CD4-positive, alpha-beta memory T cell (primary cell): ENCODE data around the gene VAT1L. TPM values are rescaled to one million over a fixed set of nuclear protein-coding genes. Genes with fewer than 3 reads are reported as not detected.

Experiments
- CTCF ChIA-PET: fragments of 350-600 bp; sonication (Branson Sonifier 250); formaldehyde crosslinking; loops from one replicate; lab custom pipeline; 2021; ENCODE audit warnings: inconsistent platforms; ENCODE audit not compliant: partially characterized antibody; lab: Charles Lee
- POLR2A ChIA-PET: fragments of 350-600 bp; sonication (Branson Sonifier 250); formaldehyde crosslinking; loops from one replicate; lab custom pipeline; 2021; ENCODE audit not compliant: partially characterized antibody; lab: Charles Lee
- DNase-seq, 5 donors: peaks; one replicate each; pipeline versions ENCODE4 v3.0.0 to v3.0.0-alpha.2; 2020 to 2022; ENCODE audit warnings: mixed read lengths in 1 of 5
- H3K27ac ChIP-seq: one replicate; pipeline ENCODE4 v1.7.0; 2013; ENCODE audit warnings: low read depth, low read length
- H3K27me3 ChIP-seq: 2 replicates; pipeline ENCODE4 v1.7.0; 2013; ENCODE audit warnings: mild to moderate bottlenecking, low read length, moderate library complexity; ENCODE audit not compliant: insufficient read depth
- H3K36me3 ChIP-seq: 2 replicates; pipeline ENCODE4 v1.7.0; 2013; ENCODE audit warnings: mild to moderate bottlenecking, low read length, moderate library complexity; ENCODE audit not compliant: insufficient read depth
- H3K4me1 ChIP-seq: 2 replicates; pipeline ENCODE4 v1.7.0; 2013; ENCODE audit warnings: mild to moderate bottlenecking, low read length, moderate library complexity; ENCODE audit not compliant: insufficient read depth
- H3K4me3 ChIP-seq, 2 donors: one replicate each; pipeline ENCODE4 v1.7.0; 2013; ENCODE audit warnings: low read length in 2 of 2, mild to moderate bottlenecking in 1 of 2
- H3K9me3 ChIP-seq, 2 donors: one replicate each; pipeline ENCODE4 v1.7.0; 2013; ENCODE audit warnings: low read length in 2 of 2, control low read depth in 1 of 2; ENCODE audit not compliant: control insufficient read depth in 1 of 2
- H3K27ac Mint-ChIP-seq, 7 donors: one replicate each; pipeline ENCODE4 v1.8.0; 2020 to 2021; ENCODE audit warnings: mixed read lengths in 7 of 7, mild to moderate bottlenecking in 6 of 7, inconsistent platforms in 3 of 7, moderate library complexity in 3 of 7
- H3K27me3 Mint-ChIP-seq, 2 donors: one replicate each; pipeline ENCODE4 v1.8.0; 2020 to 2021; ENCODE audit warnings: mixed read lengths in 2 of 2
- H3K36me3 Mint-ChIP-seq, 2 donors: one replicate each; pipeline ENCODE4 v1.8.0; 2020 to 2021; ENCODE audit warnings: mixed read lengths in 2 of 2, inconsistent platforms in 1 of 2, mild to moderate bottlenecking in 1 of 2
- H3K4me1 Mint-ChIP-seq, 4 donors: one replicate each; pipeline ENCODE4 v1.8.0; 2020 to 2021; ENCODE audit warnings: mixed read lengths in 4 of 4, mild to moderate bottlenecking in 1 of 4
- H3K4me3 Mint-ChIP-seq, 8 donors: one replicate each; pipeline ENCODE4 v1.8.0; 2020 to 2021; ENCODE audit warnings: mixed read lengths in 8 of 8, mild to moderate bottlenecking in 7 of 8, moderate library complexity in 6 of 8, inconsistent platforms in 3 of 8
- H3K9me3 Mint-ChIP-seq, 8 donors: one replicate each; pipeline ENCODE4 v1.8.0; 2020 to 2021; ENCODE audit warnings: mixed read lengths in 8 of 8, mild to moderate bottlenecking in 5 of 8, inconsistent platforms in 3 of 8, moderate library complexity in 1 of 8
- intact Hi-C: fragments of 100-400 bp; cut with micrococcal nuclease; formaldehyde crosslinking; loops from one replicate; pipeline ENCODE4 v1.15.1; 2023
- polyA plus RNA-seq, 2 donors: library from polyadenylated mRNA; unstranded; fragments of 300-500 nt; fragmentation: Illumina TruSeq; gene quantifications; one replicate each; pipeline ENCODE4 v1.2.3, GENCODE V29; 2021
- total RNA-seq, 2 experiments: library from RNA; stranded (reverse); gene quantifications; one replicate each; pipeline ENCODE4 v1.2.3, GENCODE V29; 2021

The VAT1L gene
- total and polyA plus RNA-seq, 4 experiments from 2014 or later = not detected

DNA sequence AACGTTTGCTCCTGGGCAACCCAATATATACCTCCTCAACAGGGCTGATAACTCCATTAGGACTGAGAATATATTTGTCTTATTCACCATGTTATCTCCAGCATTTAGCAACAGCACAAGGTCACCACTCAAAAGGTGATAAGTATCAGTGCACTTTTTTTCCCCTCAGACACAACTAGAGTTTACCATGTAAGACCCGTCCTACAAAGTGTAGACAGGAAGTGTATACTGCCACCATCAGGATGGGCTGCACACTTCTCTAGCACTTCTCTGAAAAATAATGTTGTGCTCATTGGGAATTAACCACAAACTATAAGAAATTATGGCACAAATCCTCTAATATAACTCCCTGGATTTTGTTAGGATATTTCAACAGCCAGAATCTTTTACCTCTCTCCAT, 5.7 kb upstream of the VAT1L start:
- peaks cover 0 to 3% (median 2%) of the 10 kb centered on the region in 4 donors for H3K4me1 Mint-ChIP-seq
- H3K27me3 ChIP-seq = peaks cover 11% of the 10 kb centered on the region
- H3K9me3 ChIP-seq = no peaks in the 10 kb centered on the region
- no peak overlapping the region for H3K4me3 ChIP-seq
- H3K36me3 ChIP-seq = no peaks in the 10 kb centered on the region
- no peak overlapping the region for H3K27ac ChIP-seq
- H3K4me3 Mint-ChIP-seq = no peak overlapping the region
- no peak for DNase-seq
- intact Hi-C loops = no loop called here
- no peaks in the 10 kb centered on the region for H3K4me1 ChIP-seq
- H3K27ac Mint-ChIP-seq = no peak overlapping the region
- H3K9me3 Mint-ChIP-seq = no peaks in the 10 kb centered on the region
- ChIA-PET CTCF (interaction anchor here (1.4 kb wide), 1 partner anchor 9 kb away, joined by 3 read pairs; no protein-coding TSS in a partner anchor), POLR2A (no interaction called here)
- H3K36me3 Mint-ChIP-seq = no peaks in the 10 kb centered on the region
- peaks cover 16 to 23% of the 10 kb centered on the region in 2 donors for H3K27me3 Mint-ChIP-seq

GRCh38 chr16:77784441-77785372, 3.7 kb upstream of the VAT1L start:
- Histone ChIP-seq H3K9me3 (no peaks in the 10 kb centered on the region), H3K4me1 (peaks cover 5% of the 10 kb centered on the region), H3K4me3 (no peak overlapping the region), H3K36me3 (no peaks in the 10 kb centered on the region), H3K27ac (no peak overlapping the region), H3K27me3 (peaks cover 16% of the 10 kb centered on the region)
- ChIA-PET CTCF (no interaction called here), POLR2A (no interaction called here)
- Mint-ChIP-seq H3K4me1 (peaks cover 4 to 18% (median 6%) of the 10 kb centered on the region in 4 donors), H3K27ac (no peak overlapping the region), H3K4me3 (no peak overlapping the region), H3K27me3 (peaks cover 25 to 31% of the 10 kb centered on the region in 2 donors), H3K36me3 (no peaks in the 10 kb centered on the region), H3K9me3 (no peaks in the 10 kb centered on the region)
- no peak for DNase-seq
- intact Hi-C loops = no loop called here

DNA sequence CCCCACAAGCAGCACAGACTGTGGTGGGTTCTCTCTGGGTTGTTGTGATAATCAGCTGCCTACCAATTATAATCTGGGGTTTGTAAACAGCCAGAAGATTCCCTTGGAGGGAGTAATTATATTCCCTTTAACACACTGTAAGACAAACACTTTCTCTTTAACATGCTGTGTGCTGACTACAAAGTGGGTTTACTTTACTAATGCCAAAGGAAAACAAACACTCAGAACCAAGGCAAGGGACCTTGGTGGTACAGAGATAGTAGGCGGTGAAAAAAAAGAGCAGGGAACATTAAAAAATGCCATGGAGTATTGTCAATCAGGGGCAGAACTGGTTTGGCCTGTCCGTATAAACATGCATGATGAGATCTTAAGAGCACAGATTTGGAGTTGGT, 3.0 kb upstream of the VAT1L start:
- Histone ChIP-seq H3K4me3 (no peak overlapping the region), H3K9me3 (no peaks in the 10 kb centered on the region), H3K4me1 (peaks cover 5% of the 10 kb centered on the region), H3K36me3 (no peaks in the 10 kb centered on the region), H3K27me3 (peaks cover 16% of the 10 kb centered on the region), H3K27ac (no peak overlapping the region)
- peaks cover 27 to 37% of the 10 kb centered on the region in 2 donors for H3K27me3 Mint-ChIP-seq
- CTCF ChIA-PET = no interaction called here
- intact Hi-C loops = no loop called here
- DNase-seq = no peak
- peaks cover 4 to 22% (median 6%) of the 10 kb centered on the region in 4 donors for H3K4me1 Mint-ChIP-seq
- H3K36me3 Mint-ChIP-seq = no peaks in the 10 kb centered on the region
- no peak overlapping the region for H3K27ac Mint-ChIP-seq
- no peaks in the 10 kb centered on the region for H3K9me3 Mint-ChIP-seq
- no peak overlapping the region for H3K4me3 Mint-ChIP-seq
- POLR2A ChIA-PET = no interaction called here

DNA sequence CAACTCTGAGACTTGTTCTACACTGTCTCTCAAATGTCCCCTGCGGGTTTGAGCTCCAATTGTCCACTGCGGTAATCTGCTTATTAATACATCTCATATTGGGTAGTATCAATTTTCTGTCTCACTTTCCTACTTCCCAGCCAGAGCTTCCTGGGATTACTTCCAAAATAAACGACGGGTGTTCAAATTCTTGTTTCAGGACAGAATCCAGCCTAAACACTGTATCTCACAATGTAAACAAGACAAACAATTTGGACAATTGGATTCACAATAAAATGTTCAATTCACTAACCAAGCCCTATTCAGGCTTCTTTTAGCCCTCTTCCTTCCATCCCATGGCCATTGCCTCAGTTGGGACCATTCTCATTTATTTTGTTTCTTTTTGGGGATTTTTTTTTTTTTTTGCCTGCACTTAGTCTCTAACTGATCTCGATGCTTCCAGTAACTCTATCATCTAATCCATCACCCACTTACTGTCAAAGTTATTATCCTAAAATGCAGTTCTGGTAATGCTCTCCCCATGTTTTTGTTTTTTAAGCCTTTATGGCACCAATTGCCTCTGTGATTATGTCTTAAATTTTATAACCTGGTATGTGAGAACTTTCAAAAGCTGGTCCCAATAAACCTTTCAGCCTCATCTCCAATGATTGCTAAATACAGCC, 2.0 kb upstream of the VAT1L start:
- no peak overlapping the region for H3K4me3 Mint-ChIP-seq
- POLR2A ChIA-PET = no interaction called here

GRCh38 chr16:77787452-77787851, 912 bp upstream of the VAT1L start:
- Mint-ChIP-seq H3K36me3 (no peaks in the 10 kb centered on the region), H3K9me3 (no peaks in the 10 kb centered on the region), H3K27ac (no peak overlapping the region), H3K4me3 (peak overlapping the region in 1 of 8 donors; percentile 15), H3K27me3 (peaks cover 36 to 53% of the 10 kb centered on the region in 2 donors), H3K4me1 (peaks cover 4 to 22% (median 6%) of the 10 kb centered on the region in 4 donors)
- Histone ChIP-seq H3K27me3 (peaks cover 16% of the 10 kb centered on the region), H3K4me1 (peaks cover 5% of the 10 kb centered on the region), H3K4me3 (no peak overlapping the region), H3K9me3 (no peaks in the 10 kb centered on the region), H3K27ac (no peak overlapping the region), H3K36me3 (no peaks in the 10 kb centered on the region)
- CTCF ChIA-PET = no interaction called here
- intact Hi-C loops = no loop called here
- POLR2A ChIA-PET = no interaction called here
- no peak for DNase-seq

More for the DNA sequence above, 2.0 kb upstream of the VAT1L start:
- CTCF ChIA-PET = no interaction called here
- Histone ChIP-seq H3K36me3 (no peaks in the 10 kb centered on the region), H3K27me3 (peaks cover 16% of the 10 kb centered on the region), H3K27ac (no peak overlapping the region), H3K9me3 (no peaks in the 10 kb centered on the region), H3K4me3 (no peak overlapping the region), H3K4me1 (peaks cover 5% of the 10 kb centered on the region)
- Mint-ChIP-seq H3K27me3 (peaks cover 28 to 44% of the 10 kb centered on the region in 2 donors), H3K36me3 (no peaks in the 10 kb centered on the region), H3K4me1 (peaks cover 4 to 22% (median 6%) of the 10 kb centered on the region in 4 donors), H3K9me3 (no peaks in the 10 kb centered on the region), H3K27ac (no peak overlapping the region)
- no peak for DNase-seq
- intact Hi-C loops = no loop called here

DNA sequence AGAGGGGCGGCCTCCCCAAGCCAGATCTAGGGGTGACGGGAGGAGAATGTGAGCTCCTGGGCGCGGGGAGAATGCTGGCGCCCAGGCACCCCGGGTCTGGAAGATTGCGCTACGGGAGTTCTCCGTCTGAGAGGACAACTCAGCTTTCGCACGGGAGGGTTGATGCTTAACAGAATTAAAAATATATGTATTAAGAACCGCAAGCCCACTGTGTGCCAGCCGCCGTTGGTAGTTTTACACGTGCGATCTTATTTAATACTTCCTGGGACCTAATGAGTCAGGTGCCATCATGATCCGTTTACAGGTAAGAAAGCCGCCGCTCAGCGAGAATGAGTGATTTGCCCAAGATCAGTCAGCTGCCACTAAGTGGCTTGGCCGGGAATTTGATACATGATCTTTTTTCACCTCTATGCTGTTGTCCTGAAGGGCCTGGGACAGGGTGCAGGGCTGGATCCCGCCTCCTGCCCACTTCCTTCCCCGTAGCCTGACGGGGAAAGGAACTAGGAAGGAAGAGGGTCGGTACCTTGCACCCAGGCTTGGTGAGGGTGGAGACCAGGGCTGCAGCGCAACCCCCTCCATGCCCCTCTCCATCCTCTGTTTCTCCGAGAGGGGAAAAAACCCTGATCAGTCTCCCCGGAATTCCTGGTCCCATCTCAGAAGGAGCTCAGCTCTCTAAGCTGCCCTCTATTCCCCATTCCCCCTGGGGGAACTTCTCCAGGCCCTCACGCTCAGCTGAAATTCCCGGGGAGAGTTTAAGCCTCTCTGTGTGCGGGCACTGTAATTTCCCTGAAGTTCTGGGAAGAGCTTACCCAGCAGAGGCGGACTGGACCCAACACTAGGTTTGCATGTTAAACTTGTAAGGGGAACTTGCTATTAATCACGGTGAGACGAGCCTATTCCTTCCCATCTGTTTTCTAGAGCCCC, 983 bp downstream of the VAT1L start:
- Mint-ChIP-seq H3K4me3 (peak overlapping the region in 5 of 8 donors; percentile 2 to 50 (median 26)), H3K4me1 (peaks cover 4 to 22% (median 6%) of the 10 kb centered on the region in 4 donors)

More for the DNA sequence above, 983 bp downstream of the VAT1L start:
- no peaks in the 10 kb centered on the region for H3K36me3 ChIP-seq
- H3K27me3 ChIP-seq = peaks cover 16% of the 10 kb centered on the region
- intact Hi-C loops = no loop called here
- H3K27ac ChIP-seq = no peak overlapping the region
- H3K4me3 ChIP-seq = no peak overlapping the region
- peaks cover 5% of the 10 kb centered on the region for H3K4me1 ChIP-seq
- no peak overlapping the region for H3K27ac Mint-ChIP-seq
- POLR2A ChIA-PET = no interaction called here
- H3K27me3 Mint-ChIP-seq = peaks cover 37 to 55% of the 10 kb centered on the region in 2 donors
- H3K36me3 Mint-ChIP-seq = no peaks in the 10 kb centered on the region
- CTCF ChIA-PET = no interaction called here
- H3K9me3 Mint-ChIP-seq = no peaks in the 10 kb centered on the region
- no peaks in the 10 kb centered on the region for H3K9me3 ChIP-seq
- DNase-seq = no peak
